Measurements from ENCODE around the gene MAN1A1.

Gene MAN1A1

GRCh38 chr6:119234457-119234856, 115.1 kb downstream of the MAN1A1 start:
- DNase-seq (ENCODE audit: low read depth in 1 of 2, low spot score in 1 of 2) = no peak

DNA sequence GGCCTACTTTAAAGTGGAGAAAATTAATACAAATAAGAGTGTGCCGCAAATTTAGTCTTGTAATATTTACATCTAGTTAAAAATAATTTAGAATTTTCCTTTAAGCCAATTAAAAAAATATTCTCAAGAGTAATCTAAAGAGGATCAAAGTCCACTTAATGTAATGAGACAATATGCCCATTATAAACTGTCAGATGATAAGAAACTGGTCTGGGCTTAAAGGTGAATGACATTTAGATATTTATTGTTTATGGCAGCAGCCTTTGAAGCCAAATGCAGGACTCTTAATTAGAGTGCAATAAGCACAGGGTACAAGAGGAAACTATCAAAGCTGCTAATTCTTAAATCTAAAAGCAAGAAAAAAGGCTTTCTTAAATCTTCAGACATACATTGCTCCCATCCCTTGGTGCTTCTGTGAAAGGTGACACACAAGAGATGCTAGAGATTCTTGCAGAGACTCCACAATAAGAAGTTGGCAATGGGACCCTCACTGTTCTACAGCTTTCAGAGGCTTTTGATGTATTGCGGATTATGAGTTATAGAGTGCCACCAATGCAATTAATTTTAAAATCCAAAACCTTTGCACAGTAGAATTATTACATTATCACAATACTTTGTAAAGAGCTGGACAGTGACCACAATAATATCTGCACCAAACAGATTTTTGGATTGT, 116.1 kb downstream of the MAN1A1 start:
- TF ChIP-seq SPI1 (IDR thresholded peaks at IDR 0.05; ENCODE audit: borderline replicate concordance, low read depth) = no peak
- TF ChIP-seq REST (IDR thresholded peaks at IDR 0.05; ENCODE audit: insufficient replicate concordance, low read depth) = no peak
- no peak for TF ChIP-seq POLR2AphosphoS5 (IDR thresholded peaks at IDR 0.05; ENCODE audit: low read depth)
- TF ChIP-seq CTCF (IDR thresholded peaks at IDR 0.05; ENCODE audit: insufficient read depth, low read length) = no peak
- no peak for TF ChIP-seq GABPA (IDR thresholded peaks at IDR 0.05; ENCODE audit: low read depth)

More at GRCh38 chr6:119234457-119234856, 115.1 kb downstream of the MAN1A1 start:
- no peak for TF ChIP-seq POLR2AphosphoS5 (IDR thresholded peaks at IDR 0.05; ENCODE audit: low read depth)
- no peak for TF ChIP-seq SPI1 (IDR thresholded peaks at IDR 0.05; ENCODE audit: borderline replicate concordance, low read depth)
- no peak for TF ChIP-seq CTCF (IDR thresholded peaks at IDR 0.05; ENCODE audit: insufficient read depth, low read length)
- no peak for TF ChIP-seq GABPA (IDR thresholded peaks at IDR 0.05; ENCODE audit: low read depth)
- no peak for TF ChIP-seq REST (IDR thresholded peaks at IDR 0.05; ENCODE audit: insufficient replicate concordance, low read depth)
- no peak overlapping the region for H3K27ac ChIP-seq (replicated peaks)
- H3K27me3 ChIP-seq (ENCODE audit: insufficient read depth, poor library complexity, severe bottlenecking) = no peaks in the 10 kb centered on the region
- H3K4me3 ChIP-seq (replicated peaks; ENCODE audit: insufficient read depth, low read length) = no peak overlapping the region

DNA sequence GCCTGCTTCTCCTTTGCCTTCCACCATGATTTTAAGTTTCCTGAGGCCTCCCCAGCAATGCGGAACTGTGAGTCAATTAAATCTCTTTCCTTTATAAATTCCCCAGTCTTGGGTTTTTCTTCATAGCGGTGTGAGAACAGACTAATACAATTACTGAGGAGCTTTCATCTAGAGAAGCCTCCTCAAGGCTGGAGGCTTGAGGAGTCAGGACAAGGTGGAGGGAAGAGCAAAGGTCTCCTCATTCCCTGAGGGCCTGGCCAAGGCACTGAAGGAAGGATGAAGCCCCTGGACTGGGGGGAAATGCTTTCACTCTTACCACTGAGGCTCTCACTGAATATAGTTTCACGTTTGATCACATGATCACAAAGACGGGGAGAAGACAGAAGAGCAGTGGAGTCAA, 118.2 kb downstream of the MAN1A1 start:
- DNase-seq (ENCODE audit: low read depth in 1 of 2, low spot score in 1 of 2) = no peak

More for the DNA sequence above, 116.1 kb downstream of the MAN1A1 start:
- Histone ChIP-seq H3K27me3 (ENCODE audit: insufficient read depth, poor library complexity, severe bottlenecking) (no peaks in the 10 kb centered on the region), H3K4me3 (replicated peaks; ENCODE audit: insufficient read depth, low read length) (no peak overlapping the region), H3K27ac (replicated peaks) (no peak overlapping the region)
- no peak for DNase-seq (ENCODE audit: low read depth in 1 of 2, low spot score in 1 of 2)

More for the DNA sequence above, 118.2 kb downstream of the MAN1A1 start:
- TF ChIP-seq SPI1 (IDR thresholded peaks at IDR 0.05; ENCODE audit: borderline replicate concordance, low read depth) (no peak), CTCF (IDR thresholded peaks at IDR 0.05; ENCODE audit: insufficient read depth, low read length) (no peak), POLR2AphosphoS5 (IDR thresholded peaks at IDR 0.05; ENCODE audit: low read depth) (no peak), GABPA (IDR thresholded peaks at IDR 0.05; ENCODE audit: low read depth) (no peak), REST (IDR thresholded peaks at IDR 0.05; ENCODE audit: insufficient replicate concordance, low read depth) (no peak)
- Histone ChIP-seq H3K27ac (replicated peaks) (no peak overlapping the region), H3K27me3 (ENCODE audit: insufficient read depth, poor library complexity, severe bottlenecking) (no peaks in the 10 kb centered on the region), H3K4me3 (replicated peaks; ENCODE audit: insufficient read depth, low read length) (no peak overlapping the region)

All from HL-60 (cell line).